H1 (cell line): Measurements from ENCODE around the gene AANAT. TPM values are rescaled to one million over a fixed set of nuclear protein-coding genes. Genes with fewer than 3 reads are reported as not detected.

Experiments
- CTCF ChIA-PET: fragments of 300-600 bp; sonication (Branson Sonifier 250); formaldehyde crosslinking; loops from one replicate; lab custom pipeline; 2021; ENCODE audit not compliant: partially characterized antibody; lab: Charles Lee
- POLR2A ChIA-PET: fragments of 300-600 bp; sonication (Branson Sonifier 250); formaldehyde crosslinking; loops from one replicate; lab custom pipeline; 2021; ENCODE audit warnings: inconsistent platforms; ENCODE audit not compliant: partially characterized antibody; lab: Charles Lee
- DNase-seq, 2 experiments: peaks; one replicate each; pipeline versions ENCODE4 v3.0.0 to v3.0.0-alpha.2; 2010 to 2022; ENCODE audit warnings: low spot score in 2 of 2, low read depth in 1 of 2, mixed read lengths in 1 of 2
- FAIRE-seq: peaks from 2 replicates; lab custom pipeline; 2011; peaks lifted over from hg19 to GRCh38; lab: Jason Lieb, UNC
- H2AFZ ChIP-seq: 2 replicates; pipeline ENCODE4 v1.8.1; 2012; ENCODE audit warnings: low read length, inconsistent platforms
- H2AK5ac ChIP-seq: 2 replicates; pipeline ENCODE4 v1.6.1; 2013; ENCODE audit warnings: low read depth, low read length
- H2BK120ac ChIP-seq: replicated peaks from 2 replicates; pipeline ENCODE3; 2013; ENCODE audit warnings: low read depth, low read length, inconsistent platforms
- H2BK12ac ChIP-seq: 2 replicates; pipeline ENCODE4 v1.6.1; 2013; ENCODE audit warnings: low read depth, low read length
- H2BK15ac ChIP-seq: 2 replicates; pipeline ENCODE4 v1.6.1; 2013; ENCODE audit warnings: low read length
- H2BK20ac ChIP-seq: 2 replicates; pipeline ENCODE4 v1.6.1; 2013; ENCODE audit warnings: low read length
- H2BK5ac ChIP-seq: 2 replicates; pipeline ENCODE4 v1.6.1; 2013; ENCODE audit warnings: low read depth, low read length
- H3K14ac ChIP-seq: 2 replicates; pipeline ENCODE4 v1.6.1; 2013; ENCODE audit warnings: inconsistent platforms; ENCODE audit not compliant: insufficient read length
- H3K18ac ChIP-seq: 2 replicates; pipeline ENCODE4 v1.6.1; 2013; ENCODE audit warnings: low read length; ENCODE audit errors: extremely low read depth
- H3K23ac ChIP-seq: 2 replicates; pipeline ENCODE4 v1.6.1; 2013; ENCODE audit warnings: inconsistent platforms; ENCODE audit not compliant: insufficient read length
- H3K23me2 ChIP-seq: 2 replicates; pipeline ENCODE4 v1.6.1; 2013; ENCODE audit warnings: low read depth, low read length
- H3K27ac ChIP-seq: 2 replicates; pipeline ENCODE4 v1.6.1; 2011; ENCODE audit warnings: low read depth, low read length, inconsistent platforms
- H3K27me3 ChIP-seq, 4 experiments: replicated peaks in 1 of 4; 1 replicate in 1 of 4; 2 replicates in 3 of 4; pipeline versions ENCODE4 v1.6.1 to v1.8.1; 2011 to 2013; ENCODE audit warnings: low read length in 3 of 4, mild to moderate bottlenecking in 3 of 4, inconsistent platforms in 2 of 4, mixed read lengths in 2 of 4, moderate library complexity in 1 of 4; ENCODE audit not compliant: control insufficient read depth in 3 of 4, insufficient read depth in 3 of 4; ENCODE audit errors: extremely low read depth in 1 of 4
- H3K36me3 ChIP-seq, 4 experiments: 2 replicates each; pipeline versions ENCODE4 v1.6.1 to v1.8.1; 2011 to 2013; ENCODE audit warnings: mild to moderate bottlenecking in 4 of 4, low read length in 3 of 4, moderate library complexity in 2 of 4, control low read depth in 1 of 4, inconsistent platforms in 1 of 4; ENCODE audit not compliant: insufficient read depth in 4 of 4, control insufficient read depth in 2 of 4
- H3K4ac ChIP-seq: replicated peaks from 2 replicates; pipeline ENCODE3; 2013; ENCODE audit warnings: low read length, low read depth, mixed read lengths, inconsistent platforms; ENCODE audit not compliant: insufficient read length
- H3K4me1 ChIP-seq, 4 experiments: replicated peaks in 1 of 4; 1 replicate in 1 of 4; 2 replicates in 3 of 4; pipeline versions ENCODE4 v1.6.1 to v1.8.1; 2011 to 2013; ENCODE audit warnings: low read length in 3 of 4, inconsistent platforms in 2 of 4, mixed read lengths in 1 of 4; ENCODE audit not compliant: insufficient read depth in 4 of 4, control insufficient read depth in 3 of 4
- H3K4me2 ChIP-seq, 2 experiments: 2 replicates each; pipeline versions ENCODE4 v1.6.1 to v1.8.1; 2011 to 2013; ENCODE audit warnings: low read depth in 2 of 2, low read length in 2 of 2, control low read depth in 1 of 2, inconsistent platforms in 1 of 2, mild to moderate bottlenecking in 1 of 2; ENCODE audit not compliant: insufficient read depth in 1 of 2
- H3K4me3 ChIP-seq, 4 experiments: fragments of 200-600, 300-600 bp in 1 of 4; sonication (generic), shearing (Covaris generic), sonication (Bioruptor Twin) in 1 of 4; 2 replicates each; pipeline versions ENCODE4 v1.5.1 to v1.8.1; 2011 to 2016; ENCODE audit warnings: low read length in 4 of 4, low read depth in 3 of 4, control low read depth in 2 of 4, inconsistent platforms in 2 of 4, mild to moderate bottlenecking in 2 of 4, mixed read lengths in 1 of 4, moderate library complexity in 1 of 4; ENCODE audit not compliant: insufficient read depth in 2 of 4; ENCODE audit errors: extremely low read depth in 1 of 4
- H3K56ac ChIP-seq: replicated peaks from 2 replicates; pipeline ENCODE3; 2013; ENCODE audit warnings: low read depth, mild to moderate bottlenecking, mixed read lengths, low read length, inconsistent platforms; ENCODE audit not compliant: insufficient read length
- H3K79me1 ChIP-seq: 2 replicates; pipeline ENCODE4 v1.6.1; 2013; ENCODE audit warnings: low read depth, low read length, control low read depth
- H3K79me2 ChIP-seq, 2 experiments: 2 replicates each; pipeline versions ENCODE4 v1.6.1 to v1.8.1; 2012 to 2013; ENCODE audit warnings: low read length in 2 of 2, mild to moderate bottlenecking in 2 of 2, inconsistent platforms in 1 of 2; ENCODE audit not compliant: insufficient read depth in 2 of 2, control insufficient read depth in 1 of 2
- H3K9ac ChIP-seq, 4 experiments: replicated peaks in 1 of 4; 1 replicate in 1 of 4; 2 replicates in 3 of 4; pipeline versions ENCODE4 v1.6.1 to v1.8.1; 2011 to 2013; ENCODE audit warnings: low read depth in 3 of 4, low read length in 3 of 4, control low read depth in 2 of 4, mild to moderate bottlenecking in 2 of 4, moderate library complexity in 2 of 4, inconsistent platforms in 1 of 4; ENCODE audit errors: extremely low read depth in 1 of 4
- H3K9me3 ChIP-seq, 2 experiments: 2 replicates each; pipeline versions ENCODE4 v1.6.1 to v1.8.1; 2012 to 2013; ENCODE audit warnings: mild to moderate bottlenecking in 2 of 2, moderate library complexity in 2 of 2, control low read depth in 1 of 2, inconsistent platforms in 1 of 2, low read depth in 1 of 2, low read length in 1 of 2, mixed read lengths in 1 of 2; ENCODE audit not compliant: insufficient read depth in 2 of 2
- H4K20me1 ChIP-seq, 2 experiments: replicated peaks in 1 of 2; 2 replicates each; pipeline versions ENCODE3 to v1.8.1; 2011 to 2013; ENCODE audit warnings: inconsistent platforms in 2 of 2, low read length in 2 of 2, mild to moderate bottlenecking in 1 of 2; ENCODE audit not compliant: insufficient read depth in 2 of 2, control insufficient read depth in 1 of 2
- H4K5ac ChIP-seq: 2 replicates; pipeline ENCODE4 v1.6.1; 2013; ENCODE audit warnings: low read length, low read depth, mixed read lengths, inconsistent platforms; ENCODE audit not compliant: insufficient read length
- H4K8ac ChIP-seq: 2 replicates; pipeline ENCODE4 v1.8.0; 2013; ENCODE audit warnings: mild to moderate bottlenecking, moderate library complexity, low read length, inconsistent platforms; ENCODE audit not compliant: insufficient read depth; ENCODE audit errors: extremely low read depth
- H4K91ac ChIP-seq: replicated peaks from 2 replicates; pipeline ENCODE3; 2013; ENCODE audit warnings: low read length, mixed read lengths, inconsistent platforms; ENCODE audit not compliant: insufficient read length
- CEBPB ChIP-seq: IDR thresholded peaks from 2 replicates; pipeline ENCODE4 v1.6.1; 2012; ENCODE audit warnings: low read depth, low read length
- TCF12 ChIP-seq: IDR thresholded peaks from 2 replicates; pipeline ENCODE4 v1.6.1; 2011; ENCODE audit warnings: low read depth, mild to moderate bottlenecking, low read length
- WGBS, 2 experiments: shearing (Covaris generic) in 1 of 2; methylation state at CpG; one replicate each; pipeline versions ENCODE4 v1.1.6 to v1.1.7; 2013 to 2015; ENCODE audit warnings: low lambda C conversion rate in 2 of 2, mixed read lengths in 2 of 2, inconsistent platforms in 1 of 2, low coverage in 1 of 2, missing lambda C conversion rate in 1 of 2; ENCODE audit not compliant: insufficient replicate concordance in 2 of 2, insufficient coverage in 1 of 2, insufficient read length in 1 of 2; ENCODE audit errors: extremely low coverage in 1 of 2, missing lambda C conversion rate in 1 of 2; 5-methylcytosine and 5-hydroxymethylcytosine counted together
- polyA plus RNA-seq, 7 experiments: library from polyadenylated mRNA; depleted of rRNA in 3 of 7; stranded (reverse) in 5 of 7; unstranded in 2 of 7; fragments of >200 nt in 5 of 7; fragments of 200-250 nt in 2 of 7; gene quantifications; 1 replicate in 5 of 7; 2 replicates in 1 of 7; 4 replicates in 1 of 7; pipeline versions ENCODE4 v1.2.1 to v1.2.3, GENCODE V29; 2011 to 2013; ENCODE audit warnings: missing spikeins in 2 of 7, mixed read lengths in 2 of 7
- total RNA-seq: library from RNA; stranded (reverse); fragmentation: NEBNext Ultra II Directional; extraction: Animal tissue kit (Norgen Biotek cat#: 25700); gene quantifications from 2 replicates; pipeline ENCODE4 v1.2.1, GENCODE V29; 2021
- TF ChIP-seq, protein P1 (sequence below), 3 experiments: IDR thresholded peaks; 1 replicate in 2 of 3; 2 replicates in 1 of 3; pipeline versions ENCODE4 v1.5.1 to v1.6.1; 2011; ENCODE audit warnings: low read length in 3 of 3, mild to moderate bottlenecking in 3 of 3, inconsistent platforms in 2 of 3, low read depth in 1 of 3, moderate library complexity in 1 of 3; ENCODE audit not compliant: insufficient read depth in 1 of 3; ENCODE audit errors: control extremely low read depth in 1 of 3

Gene AANAT
- total and polyA plus RNA-seq, 2 of the 8 experiments (the other 6 are each of a cell fraction or from before 2014, with no cell fraction given) = 0.53 TPM; not detected in 1

DNA sequence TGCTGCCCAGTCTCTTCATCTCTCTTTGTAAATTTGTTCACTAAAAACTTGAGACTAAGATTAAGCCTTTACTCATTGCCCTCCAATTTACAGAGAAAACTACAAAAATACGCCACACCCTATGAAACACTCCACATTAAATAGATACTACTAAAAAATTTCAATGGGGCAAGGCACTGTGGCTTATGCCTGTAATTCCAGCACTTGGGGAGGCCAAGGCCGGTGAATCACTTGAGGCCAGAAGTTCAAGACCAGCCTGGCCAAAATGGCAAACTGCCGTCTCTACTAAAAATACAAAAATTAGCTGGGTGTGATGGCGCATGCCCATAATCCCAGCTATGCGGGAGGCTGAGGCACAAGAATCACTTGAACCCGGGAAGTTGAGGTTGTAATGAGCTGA is 18.3 kb upstream of the AANAT start:
- TF ChIP-seq CEBPB = no peak
- TF ChIP-seq TCF12 = no peak
- TF ChIP-seq, protein P1, sequence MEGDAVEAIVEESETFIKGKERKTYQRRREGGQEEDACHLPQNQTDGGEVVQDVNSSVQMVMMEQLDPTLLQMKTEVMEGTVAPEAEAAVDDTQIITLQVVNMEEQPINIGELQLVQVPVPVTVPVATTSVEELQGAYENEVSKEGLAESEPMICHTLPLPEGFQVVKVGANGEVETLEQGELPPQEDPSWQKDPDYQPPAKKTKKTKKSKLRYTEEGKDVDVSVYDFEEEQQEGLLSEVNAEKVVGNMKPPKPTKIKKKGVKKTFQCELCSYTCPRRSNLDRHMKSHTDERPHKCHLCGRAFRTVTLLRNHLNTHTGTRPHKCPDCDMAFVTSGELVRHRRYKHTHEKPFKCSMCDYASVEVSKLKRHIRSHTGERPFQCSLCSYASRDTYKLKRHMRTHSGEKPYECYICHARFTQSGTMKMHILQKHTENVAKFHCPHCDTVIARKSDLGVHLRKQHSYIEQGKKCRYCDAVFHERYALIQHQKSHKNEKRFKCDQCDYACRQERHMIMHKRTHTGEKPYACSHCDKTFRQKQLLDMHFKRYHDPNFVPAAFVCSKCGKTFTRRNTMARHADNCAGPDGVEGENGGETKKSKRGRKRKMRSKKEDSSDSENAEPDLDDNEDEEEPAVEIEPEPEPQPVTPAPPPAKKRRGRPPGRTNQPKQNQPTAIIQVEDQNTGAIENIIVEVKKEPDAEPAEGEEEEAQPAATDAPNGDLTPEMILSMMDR (IDR thresholded peaks at IDR 0.05; ENCODE audit: control extremely low read depth in 1 of 3, insufficient read depth in 1 of 3, low read depth in 1 of 3, low read length in 3 of 3) = no peak
- H3K23ac ChIP-seq = no peak overlapping the region
- no peak overlapping the region for H4K91ac ChIP-seq
- 98% methylated on average over 6 of the region's 6 CpGs; no CpG with 5 or more reads in 1 of the 2 experiments for WGBS, 2 experiments
- H3K4ac ChIP-seq = no peak overlapping the region
- no peak overlapping the region for H3K27ac ChIP-seq
- no peak for FAIRE-seq
- peaks cover 3% of the 10 kb centered on the region; the same call in 1 of the 2 replicates for H3K23me2 ChIP-seq
- DNase-seq = no peak
- H3K27me3 ChIP-seq = no peaks in the 10 kb centered on the region
- no peak overlapping the region for H2BK120ac ChIP-seq
- no peak overlapping the region for H4K8ac ChIP-seq
- H3K4me3 ChIP-seq = no peak overlapping the region
- POLR2A ChIA-PET = interaction anchor here (1.0 to 1.1 kb wide), 3 partner anchors 10 to 328 kb away, joined by 3 to 4 read pairs (median 3); no protein-coding TSS in a partner anchor
- H3K79me2 ChIP-seq = peaks cover 47 to 77% of the 10 kb centered on the region in 2 experiments
- no peak overlapping the region for H3K18ac ChIP-seq
- no peaks in the 10 kb centered on the region for H3K36me3 ChIP-seq
- no peak overlapping the region; a peak in 1 of 4 replicates for H3K4me2 ChIP-seq
- no peak overlapping the region for H2BK15ac ChIP-seq
- H3K9ac ChIP-seq = no peak overlapping the region
- no peak overlapping the region for H2AFZ ChIP-seq
- H2BK20ac ChIP-seq = no peak overlapping the region
- H3K14ac ChIP-seq = no peak overlapping the region
- no peak overlapping the region for H4K5ac ChIP-seq
- H2AK5ac ChIP-seq = no peak overlapping the region
- CTCF ChIA-PET = interaction anchor here (0.7 to 4.7 kb wide), 15 partner anchors 11 to 443 kb away, joined by 3 to 17 read pairs (median 4); partner anchors contain the start of gene AANAT
- no peak overlapping the region for H3K56ac ChIP-seq
- H3K9me3 ChIP-seq = no peaks in the 10 kb centered on the region
- peaks cover 26 to 53% (median 44%) of the 10 kb centered on the region in 4 experiments for H3K4me1 ChIP-seq
- peaks cover 19 to 28% of the 10 kb centered on the region in 2 experiments for H4K20me1 ChIP-seq
- H3K79me1 ChIP-seq = peaks cover 8% of the 10 kb centered on the region
- no peak overlapping the region for H2BK12ac ChIP-seq
- H2BK5ac ChIP-seq = no peak overlapping the region
